ENCODE data around the gene RAB15. TPM values are rescaled to one million over a fixed set of nuclear protein-coding genes. Genes with fewer than 3 reads are reported as not detected.
"Not testable (repeated sequence)": the region's sequence is repeated elsewhere in the genome, so short reads cannot be mapped to it uniquely, and the experiment has no call there.

RAB15 gene
- total RNA-seq, 1 donor: 4.8 TPM

- TF ChIP-seq CTCF (IDR thresholded peaks at IDR 0.05; ENCODE audit: insufficient read depth, low read length): no peak
- no peak for DNase-seq (ENCODE audit: low read depth)
- H3K4me3 ChIP-seq (ENCODE audit: low read depth, low read length): no peak overlapping the region
These were observed 52.9 kb downstream of the RAB15 start for GRCh38 chr14:64919215-64919614.

GRCh38 chr14:64918216-64918615 is 53.9 kb downstream of the RAB15 start:
- no peak overlapping the region for H3K4me3 ChIP-seq (ENCODE audit: low read depth, low read length)
- no peak for TF ChIP-seq CTCF (IDR thresholded peaks at IDR 0.05; ENCODE audit: insufficient read depth, low read length)
- peak; percentile 30 for DNase-seq (ENCODE audit: low read depth)

- no peak overlapping the region for H3K4me3 ChIP-seq (ENCODE audit: low read depth, low read length)
- DNase-seq (ENCODE audit: low read depth): no peak
- no peak for TF ChIP-seq CTCF (IDR thresholded peaks at IDR 0.05; ENCODE audit: insufficient read depth, low read length)
These were observed 56.3 kb downstream of the RAB15 start for GRCh38 chr14:64915797-64916196.

GRCh38 chr14:64915029-64915424 is 57.1 kb downstream of the RAB15 start:
- peak overlapping the region; percentile 97 for H3K4me3 ChIP-seq (ENCODE audit: low read depth, low read length)
- no peak for DNase-seq (ENCODE audit: low read depth)
- no peak for TF ChIP-seq CTCF (IDR thresholded peaks at IDR 0.05; ENCODE audit: insufficient read depth, low read length)

GRCh38 chr14:64914237-64915028 is 57.7 kb downstream of the RAB15 start, which contains the start of gene CHURC1:
Gene CHURC1 (plus strand): TSS chr14:64914455. CDS start chr14:64914496, 41 bp downstream.
- peak; percentile 99 for DNase-seq (ENCODE audit: low read depth)
- H3K4me3 ChIP-seq (ENCODE audit: low read depth, low read length): peak within 1 kb of the TSS; percentile 97
- TF ChIP-seq CTCF (IDR thresholded peaks at IDR 0.05; ENCODE audit: insufficient read depth, low read length): no peak

GRCh38 chr14:64913477-64913876 is 58.7 kb downstream of the RAB15 start:
- not testable (repeated sequence) for H3K4me3 ChIP-seq (ENCODE audit: low read depth, low read length); DNase-seq (ENCODE audit: low read depth)

GRCh38 chr14:64912261-64912660 is 59.9 kb downstream of the RAB15 start:
- no peak overlapping the region for H3K4me3 ChIP-seq (ENCODE audit: low read depth, low read length)
- peak; percentile 13 for DNase-seq (ENCODE audit: low read depth)
- TF ChIP-seq CTCF (IDR thresholded peaks at IDR 0.05; ENCODE audit: insufficient read depth, low read length): no peak

Data from fibroblast of the aortic adventitia (primary cell).